HEK293 (cell line): Measurements from ENCODE around the gene TPST1.

Experiments used
- GLI2 ChIP-seq: fragments of 450-650 bp; formaldehyde crosslinking; IDR thresholded peaks from 2 replicates; pipeline ENCODE4; 2017; ENCODE audit warnings: missing biosample characterization, missing genetic modification characterization, low read depth, borderline replicate concordance
- ZNF274 ChIP-seq, 2 experiments: fragments of 200-500 bp in 1 of 2; fragments of 450-650 bp in 1 of 2; sonication (Bioruptor generic) in 1 of 2; formaldehyde crosslinking in 1 of 2; IDR thresholded peaks; 2 replicates each; pipeline versions ENCODE4 v1.5.1 to v1.6.1; 2014 to 2016; ENCODE audit warnings: borderline replicate concordance in 1 of 2, inconsistent platforms in 1 of 2, low read length in 1 of 2, missing biosample characterization in 1 of 2, missing genetic modification characterization in 1 of 2
- ZNF449 ChIP-seq: fragments of 450-650 bp; formaldehyde crosslinking; IDR thresholded peaks from 2 replicates; pipeline ENCODE4 v1.5.1; 2017; ENCODE audit warnings: missing biosample characterization, mild to moderate bottlenecking, missing genetic modification characterization, moderate library complexity
- TF ChIP-seq, protein P1 (sequence below): fragments of 450-650 bp; formaldehyde crosslinking; IDR thresholded peaks from 2 replicates; pipeline ENCODE4 v1.5.1; 2016; ENCODE audit warnings: missing biosample characterization, missing genetic modification characterization
- TF ChIP-seq, protein P2 (sequence below): fragments of 450-650 bp; formaldehyde crosslinking; IDR thresholded peaks from 2 replicates; pipeline ENCODE4 v1.5.1; 2016; ENCODE audit warnings: missing biosample characterization, missing genetic modification characterization
- TF ChIP-seq, protein P3 (sequence below): fragments of 450-650 bp; formaldehyde crosslinking; conservative IDR thresholded peaks from 2 replicates; pipeline ENCODE4 v1.5.1; 2016; ENCODE audit warnings: low read depth, missing biosample characterization, missing genetic modification characterization
- TF ChIP-seq, protein P4 (sequence below): fragments of 450-650 bp; formaldehyde crosslinking; IDR thresholded peaks from 2 replicates; pipeline ENCODE4 v1.5.1; 2016; ENCODE audit warnings: missing biosample characterization, missing genetic modification characterization, low read depth

GRCh38 chr7:66247380-66248078 is 42.4 kb downstream of the TPST1 start:
- TF ChIP-seq, protein P1, sequence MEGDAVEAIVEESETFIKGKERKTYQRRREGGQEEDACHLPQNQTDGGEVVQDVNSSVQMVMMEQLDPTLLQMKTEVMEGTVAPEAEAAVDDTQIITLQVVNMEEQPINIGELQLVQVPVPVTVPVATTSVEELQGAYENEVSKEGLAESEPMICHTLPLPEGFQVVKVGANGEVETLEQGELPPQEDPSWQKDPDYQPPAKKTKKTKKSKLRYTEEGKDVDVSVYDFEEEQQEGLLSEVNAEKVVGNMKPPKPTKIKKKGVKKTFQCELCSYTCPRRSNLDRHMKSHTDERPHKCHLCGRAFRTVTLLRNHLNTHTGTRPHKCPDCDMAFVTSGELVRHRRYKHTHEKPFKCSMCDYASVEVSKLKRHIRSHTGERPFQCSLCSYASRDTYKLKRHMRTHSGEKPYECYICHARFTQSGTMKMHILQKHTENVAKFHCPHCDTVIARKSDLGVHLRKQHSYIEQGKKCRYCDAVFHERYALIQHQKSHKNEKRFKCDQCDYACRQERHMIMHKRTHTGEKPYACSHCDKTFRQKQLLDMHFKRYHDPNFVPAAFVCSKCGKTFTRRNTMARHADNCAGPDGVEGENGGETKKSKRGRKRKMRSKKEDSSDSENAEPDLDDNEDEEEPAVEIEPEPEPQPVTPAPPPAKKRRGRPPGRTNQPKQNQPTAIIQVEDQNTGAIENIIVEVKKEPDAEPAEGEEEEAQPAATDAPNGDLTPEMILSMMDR: no peak
- TF ChIP-seq, protein P2, sequence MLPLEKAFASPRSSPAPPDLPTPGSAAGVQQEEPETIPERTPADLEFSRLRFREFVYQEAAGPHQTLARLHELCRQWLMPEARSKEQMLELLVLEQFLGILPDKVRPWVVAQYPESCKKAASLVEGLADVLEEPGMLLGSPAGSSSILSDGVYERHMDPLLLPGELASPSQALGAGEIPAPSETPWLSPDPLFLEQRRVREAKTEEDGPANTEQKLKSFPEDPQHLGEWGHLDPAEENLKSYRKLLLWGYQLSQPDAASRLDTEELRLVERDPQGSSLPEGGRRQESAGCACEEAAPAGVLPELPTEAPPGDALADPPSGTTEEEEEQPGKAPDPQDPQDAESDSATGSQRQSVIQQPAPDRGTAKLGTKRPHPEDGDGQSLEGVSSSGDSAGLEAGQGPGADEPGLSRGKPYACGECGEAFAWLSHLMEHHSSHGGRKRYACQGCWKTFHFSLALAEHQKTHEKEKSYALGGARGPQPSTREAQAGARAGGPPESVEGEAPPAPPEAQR: no peak
- TF ChIP-seq, protein P3, sequence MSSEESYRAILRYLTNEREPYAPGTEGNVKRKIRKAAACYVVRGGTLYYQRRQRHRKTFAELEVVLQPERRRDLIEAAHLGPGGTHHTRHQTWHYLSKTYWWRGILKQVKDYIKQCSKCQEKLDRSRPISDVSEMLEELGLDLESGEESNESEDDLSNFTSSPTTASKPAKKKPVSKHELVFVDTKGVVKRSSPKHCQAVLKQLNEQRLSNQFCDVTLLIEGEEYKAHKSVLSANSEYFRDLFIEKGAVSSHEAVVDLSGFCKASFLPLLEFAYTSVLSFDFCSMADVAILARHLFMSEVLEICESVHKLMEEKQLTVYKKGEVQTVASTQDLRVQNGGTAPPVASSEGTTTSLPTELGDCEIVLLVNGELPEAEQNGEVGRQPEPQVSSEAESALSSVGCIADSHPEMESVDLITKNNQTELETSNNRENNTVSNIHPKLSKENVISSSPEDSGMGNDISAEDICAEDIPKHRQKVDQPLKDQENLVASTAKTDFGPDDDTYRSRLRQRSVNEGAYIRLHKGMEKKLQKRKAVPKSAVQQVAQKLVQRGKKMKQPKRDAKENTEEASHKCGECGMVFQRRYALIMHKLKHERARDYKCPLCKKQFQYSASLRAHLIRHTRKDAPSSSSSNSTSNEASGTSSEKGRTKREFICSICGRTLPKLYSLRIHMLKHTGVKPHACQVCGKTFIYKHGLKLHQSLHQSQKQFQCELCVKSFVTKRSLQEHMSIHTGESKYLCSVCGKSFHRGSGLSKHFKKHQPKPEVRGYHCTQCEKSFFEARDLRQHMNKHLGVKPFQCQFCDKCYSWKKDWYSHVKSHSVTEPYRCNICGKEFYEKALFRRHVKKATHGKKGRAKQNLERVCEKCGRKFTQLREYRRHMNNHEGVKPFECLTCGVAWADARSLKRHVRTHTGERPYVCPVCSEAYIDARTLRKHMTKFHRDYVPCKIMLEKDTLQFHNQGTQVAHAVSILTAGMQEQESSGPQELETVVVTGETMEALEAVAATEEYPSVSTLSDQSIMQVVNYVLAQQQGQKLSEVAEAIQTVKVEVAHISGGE (tag by site-specific recombination): no peak
- TF ChIP-seq ZNF449 (tag by site-specific recombination) (no peak), ZNF274 (IDR thresholded peaks at IDR 0.05; ENCODE audit: low read length) (no peak), ZNF274 (tag by site-specific recombination; IDR thresholded peaks at IDR 0.05; ENCODE audit: borderline replicate concordance) (no peak), GLI2 (tag by site-specific recombination) (no peak)
- TF ChIP-seq, protein P4, sequence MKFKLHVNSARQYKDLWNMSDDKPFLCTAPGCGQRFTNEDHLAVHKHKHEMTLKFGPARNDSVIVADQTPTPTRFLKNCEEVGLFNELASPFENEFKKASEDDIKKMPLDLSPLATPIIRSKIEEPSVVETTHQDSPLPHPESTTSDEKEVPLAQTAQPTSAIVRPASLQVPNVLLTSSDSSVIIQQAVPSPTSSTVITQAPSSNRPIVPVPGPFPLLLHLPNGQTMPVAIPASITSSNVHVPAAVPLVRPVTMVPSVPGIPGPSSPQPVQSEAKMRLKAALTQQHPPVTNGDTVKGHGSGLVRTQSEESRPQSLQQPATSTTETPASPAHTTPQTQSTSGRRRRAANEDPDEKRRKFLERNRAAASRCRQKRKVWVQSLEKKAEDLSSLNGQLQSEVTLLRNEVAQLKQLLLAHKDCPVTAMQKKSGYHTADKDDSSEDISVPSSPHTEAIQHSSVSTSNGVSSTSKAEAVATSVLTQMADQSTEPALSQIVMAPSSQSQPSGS: no peak
